GM19025 (cell line): ENCODE data around the gene TRABD.
"Not testable (repeated sequence)": the region's sequence is repeated elsewhere in the genome, so short reads cannot be mapped to it uniquely, and the experiment has no call there.

Experiments
- ATAC-seq: cut with Tn5 transposase; IDR thresholded peaks from one replicate; pipeline ENCODE4 v1.9.1; 2021; ENCODE audit warnings: mild to moderate bottlenecking, low read depth, moderate library complexity; ENCODE audit not compliant: unreplicated experiment

The TRABD gene

GRCh38 chr22:50151571-50152537 is 33.9 kb upstream of the TRABD start:
- ATAC-seq, result no peak

GRCh38 chr22:50153056-50153755 is 32.5 kb upstream of the TRABD start:
- no peak for ATAC-seq

DNA sequence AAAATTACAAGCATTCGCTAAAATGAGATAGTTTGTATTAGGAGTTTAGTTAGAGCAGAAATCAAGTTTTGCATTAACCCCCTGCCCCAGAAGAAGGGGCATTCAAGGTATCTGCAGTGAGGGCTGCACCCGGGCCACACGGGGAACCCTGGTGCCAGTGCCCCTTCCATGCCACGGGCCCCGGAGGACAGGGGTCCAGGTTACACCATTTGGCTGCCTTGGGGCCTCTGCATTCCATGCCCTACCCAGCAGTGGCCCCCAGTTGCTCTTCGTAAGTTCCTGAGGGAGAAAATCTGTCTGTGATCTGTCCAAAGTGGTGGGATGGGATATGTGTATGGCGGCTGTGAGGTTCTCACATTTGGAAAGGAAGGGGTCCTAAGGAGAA is 32.0 kb upstream of the TRABD start:
- ATAC-seq, result no peak

- no peak for ATAC-seq
These were observed 27.9 kb upstream of the TRABD start for GRCh38 chr22:50157709-50158375.

DNA sequence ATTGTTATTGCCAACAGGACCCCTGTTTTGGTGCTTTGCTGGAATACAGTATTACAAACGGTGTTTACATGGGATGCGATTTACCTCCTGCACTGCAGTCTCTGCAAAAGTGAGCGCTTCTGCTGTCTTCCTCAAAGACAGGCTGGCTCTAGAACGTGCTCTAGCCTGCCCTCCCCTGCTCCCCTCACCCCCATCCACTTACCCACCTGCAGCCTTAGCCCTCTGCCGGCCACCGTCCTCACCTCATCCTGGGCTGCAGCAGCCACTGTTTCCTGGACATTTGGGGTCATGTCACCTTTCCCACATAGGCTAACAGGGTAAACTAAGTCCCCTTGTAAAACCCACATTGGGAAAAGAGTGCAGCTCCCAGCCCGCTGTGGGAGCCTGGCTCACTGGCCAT is 24.8 kb upstream of the TRABD start:
- ATAC-seq, result no peak

DNA sequence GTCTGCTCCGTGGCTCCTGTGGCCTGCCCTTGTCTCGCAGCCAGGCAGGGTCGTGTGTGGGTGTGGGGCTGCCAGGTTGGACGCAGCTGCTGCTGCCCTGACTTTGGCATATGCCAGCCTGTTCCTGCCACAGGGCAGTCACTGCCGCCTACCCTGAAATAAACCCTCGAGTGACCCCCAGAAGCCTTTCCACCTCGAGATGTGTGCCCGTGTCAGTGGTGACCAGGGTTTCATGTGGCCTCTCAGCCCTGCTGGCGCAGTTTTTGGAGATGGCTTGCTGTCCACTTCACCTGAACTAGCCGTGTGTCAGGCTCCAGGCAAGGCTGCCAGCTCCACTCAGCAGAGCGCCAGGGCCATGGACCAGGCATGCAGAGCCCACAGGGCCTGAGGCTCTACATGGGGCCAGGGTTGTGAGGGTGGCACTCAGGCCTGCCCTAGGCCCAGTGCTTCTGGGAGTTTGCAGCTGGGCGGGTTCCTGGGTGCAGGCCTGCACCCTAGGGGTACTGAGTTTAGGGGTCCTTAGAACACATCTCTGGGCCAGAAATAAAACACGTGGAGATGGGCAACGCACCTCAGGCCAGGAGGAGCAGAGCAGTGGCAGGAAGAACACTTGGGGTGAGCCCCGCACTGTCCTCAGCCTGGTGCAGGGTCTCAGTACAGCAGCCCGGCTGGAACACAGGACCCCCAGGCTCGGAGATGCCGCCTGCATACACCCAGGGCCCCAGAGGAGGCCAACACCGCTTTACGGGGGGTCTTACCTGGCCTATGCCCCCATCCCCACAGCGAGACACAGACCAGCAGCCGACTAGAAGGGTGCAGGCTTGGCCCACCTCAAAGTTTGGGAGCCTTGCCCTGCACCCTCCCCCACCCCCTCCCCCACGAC is 24.0 kb upstream of the TRABD start:
- ATAC-seq, result no peak

DNA sequence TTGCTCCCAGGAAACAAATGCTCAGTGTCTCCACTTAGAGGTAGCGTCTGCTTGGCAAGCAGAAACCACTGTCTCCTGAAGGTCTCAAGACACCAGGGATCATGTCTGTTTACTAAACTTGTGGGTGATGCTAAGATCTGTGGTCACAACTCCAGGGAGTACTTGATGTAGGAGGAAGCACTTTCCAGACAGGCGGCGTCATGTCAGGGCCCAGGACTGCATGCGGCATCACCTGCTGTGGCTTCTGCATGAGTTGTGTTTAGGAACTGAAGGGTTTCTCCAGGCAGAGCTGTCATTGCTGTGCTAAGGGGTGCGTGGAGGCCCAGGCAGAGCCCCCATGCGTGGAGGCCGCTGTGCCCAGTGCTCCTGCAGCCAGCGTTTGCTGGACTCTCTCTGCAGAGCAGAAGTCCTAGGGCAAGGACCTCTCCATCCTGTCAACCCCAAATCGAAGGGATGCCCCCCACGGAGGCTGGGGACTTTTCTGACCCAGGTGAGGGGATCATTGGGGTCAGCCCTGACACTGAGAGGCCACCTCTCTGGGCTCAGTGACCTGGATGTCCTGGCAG is 23.2 kb upstream of the TRABD start:
- no peak for ATAC-seq

- no peak for ATAC-seq
These were observed 20.1 kb upstream of the TRABD start for GRCh38 chr22:50165436-50166123.

- ATAC-seq, result no peak
These were observed 17.8 kb upstream of the TRABD start for GRCh38 chr22:50167689-50168489.

- ATAC-seq, result not testable (repeated sequence)
These were observed 17.1 kb upstream of the TRABD start for GRCh38 chr22:50168490-50169180.

- no peak for ATAC-seq
These were observed 16.4 kb upstream of the TRABD start for GRCh38 chr22:50169181-50169759.

GRCh38 chr22:50169774-50170341 is 15.9 kb upstream of the TRABD start:
- no peak for ATAC-seq

GRCh38 chr22:50170453-50171318 is 15.0 kb upstream of the TRABD start, which contains the start of gene PANX2:
TSS of gene PANX2 (plus strand) at chr22:50170731. CDS start at chr22:50170731, 0 bp downstream.
- ATAC-seq, result no peak

GRCh38 chr22:50171319-50171964 is 14.3 kb upstream of the TRABD start:
- ATAC-seq, result no peak

DNA sequence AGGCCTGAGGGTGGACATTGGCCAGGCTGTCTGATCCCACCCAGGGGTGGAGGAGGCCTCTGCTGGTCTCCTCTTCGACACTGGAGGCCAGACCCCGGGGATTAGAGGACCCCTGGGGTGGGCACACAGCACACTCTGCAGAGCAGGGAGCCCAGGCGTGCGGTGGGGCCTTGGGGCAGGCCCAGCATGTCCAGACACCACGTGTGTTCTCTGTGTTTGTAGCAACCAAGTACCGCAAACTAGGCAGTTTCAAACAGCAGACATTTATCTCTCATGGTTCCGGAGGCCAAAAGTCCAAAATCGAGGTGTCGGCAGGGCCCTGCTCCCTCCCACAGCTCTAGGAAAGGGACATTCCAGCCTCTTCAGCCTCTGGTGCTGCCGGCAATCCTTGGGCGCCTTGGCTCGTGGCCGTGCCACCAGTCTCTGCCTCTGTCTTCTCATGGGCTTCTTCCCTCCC is 13.7 kb upstream of the TRABD start:
- no peak for ATAC-seq
